CD14-positive monocyte (primary cell): ENCODE measurements around the gene ADAM8. TPM values are rescaled to one million over a fixed set of nuclear protein-coding genes. Genes with fewer than 3 reads are reported as not detected.
A peak's percentile ranks its signal among the peaks of the same experiment; 100 is the strongest.

Experiments used
- DNase-seq, 3 donors: peaks; one replicate each; pipeline ENCODE4 v3.0.0-alpha.2; 2011 to 2022
- H2AFZ ChIP-seq: 2 replicates; pipeline ENCODE4 v1.6.0; 2012; ENCODE audit warnings: mild to moderate bottlenecking, low read depth, low read length, inconsistent platforms; ENCODE audit not compliant: insufficient read depth, poor library complexity, severe bottlenecking
- H3K27ac ChIP-seq, 2 donors: 1 replicate in 1 of 2; 2 replicates in 1 of 2; pipeline ENCODE4 v1.5.1; 2012 to 2013; ENCODE audit warnings: low read length in 2 of 2, control low read depth in 1 of 2, inconsistent platforms in 1 of 2, low read depth in 1 of 2, mild to moderate bottlenecking in 1 of 2
- H3K27me3 ChIP-seq, 2 donors: one replicate each; pipeline versions ENCODE4 v1.6.0 to v1.6.1; 2011 to 2013; ENCODE audit warnings: low read length in 2 of 2; ENCODE audit not compliant: control insufficient read depth in 2 of 2, insufficient read depth in 2 of 2
- H3K36me3 ChIP-seq, 2 donors: replicated peaks in 1 of 2; 1 replicate in 1 of 2; 2 replicates in 1 of 2; pipeline versions ENCODE4 v1.5.1 to v1.6.1; 2012 to 2013; ENCODE audit warnings: low read length in 2 of 2, control low read depth in 1 of 2, inconsistent platforms in 1 of 2, mild to moderate bottlenecking in 1 of 2; ENCODE audit not compliant: insufficient read depth in 2 of 2, control insufficient read depth in 1 of 2
- H3K4me1 ChIP-seq, 2 donors: 1 replicate in 1 of 2; 2 replicates in 1 of 2; pipeline versions ENCODE4 v1.5.1 to v1.6.1; 2012 to 2013; ENCODE audit warnings: low read length in 2 of 2, control low read depth in 1 of 2, inconsistent platforms in 1 of 2, mild to moderate bottlenecking in 1 of 2, moderate library complexity in 1 of 2; ENCODE audit not compliant: insufficient read depth in 2 of 2, control insufficient read depth in 1 of 2
- H3K4me2 ChIP-seq: replicated peaks from 2 replicates; pipeline ENCODE3; 2012; ENCODE audit warnings: low read length, moderate library complexity, mild to moderate bottlenecking; ENCODE audit not compliant: poor library complexity, severe bottlenecking; ENCODE audit errors: extremely low read depth
- H3K4me3 ChIP-seq, 3 experiments: fragments of 200-600 bp in 1 of 3; sonication (generic) in 1 of 3; replicated peaks in 1 of 3; 1 replicate in 2 of 3; 2 replicates in 1 of 3; pipeline ENCODE4 v1.5.1; 2011 to 2013; ENCODE audit warnings: low read length in 3 of 3, mild to moderate bottlenecking in 3 of 3, control low read depth in 2 of 3, low read depth in 2 of 3, inconsistent platforms in 1 of 3, moderate library complexity in 1 of 3
- H3K79me2 ChIP-seq: 2 replicates; pipeline ENCODE4 v1.6.0; 2012; ENCODE audit warnings: mild to moderate bottlenecking, control low read depth, inconsistent platforms, low read length, moderate library complexity; ENCODE audit not compliant: insufficient read depth
- H3K9ac ChIP-seq: 2 replicates; pipeline ENCODE4 v1.6.0; 2017; ENCODE audit warnings: low read length, mild to moderate bottlenecking; ENCODE audit not compliant: insufficient read depth, poor library complexity, severe bottlenecking
- H3K9me3 ChIP-seq, 2 donors: replicated peaks in 1 of 2; 1 replicate in 1 of 2; 2 replicates in 1 of 2; pipeline versions ENCODE4 v1.5.1 to v1.6.1; 2012 to 2013; ENCODE audit warnings: low read length in 2 of 2, control low read depth in 1 of 2; ENCODE audit not compliant: control insufficient read depth in 1 of 2, insufficient read depth in 1 of 2
- H4K20me1 ChIP-seq: 2 replicates; pipeline ENCODE4 v1.6.0; 2012; ENCODE audit warnings: mild to moderate bottlenecking, low read length, control low read depth, moderate library complexity; ENCODE audit not compliant: insufficient read depth
- H3K27ac Mint-ChIP-seq, 7 donors: one replicate each; pipeline ENCODE4 v1.8.0; 2020; ENCODE audit warnings: mild to moderate bottlenecking in 7 of 7, mixed read lengths in 7 of 7, moderate library complexity in 6 of 7, inconsistent platforms in 2 of 7
- H3K27me3 Mint-ChIP-seq, 3 donors: one replicate each; pipeline ENCODE4 v1.8.0; 2021 to 2022; ENCODE audit warnings: low read depth in 3 of 3, mild to moderate bottlenecking in 3 of 3, mixed read lengths in 3 of 3, moderate library complexity in 3 of 3, inconsistent platforms in 1 of 3
- H3K36me3 Mint-ChIP-seq, 2 donors: one replicate each; pipeline ENCODE4 v1.8.0; 2020; ENCODE audit warnings: mixed read lengths in 2 of 2, inconsistent platforms in 1 of 2, mild to moderate bottlenecking in 1 of 2
- H3K4me1 Mint-ChIP-seq: one replicate; pipeline ENCODE4 v1.8.0; 2020; ENCODE audit warnings: mild to moderate bottlenecking, mixed read lengths
- H3K4me3 Mint-ChIP-seq, 2 donors: one replicate each; pipeline ENCODE4 v1.8.0; 2020; ENCODE audit warnings: mild to moderate bottlenecking in 2 of 2, mixed read lengths in 2 of 2, moderate library complexity in 1 of 2
- H3K9me3 Mint-ChIP-seq, 7 donors: one replicate each; pipeline ENCODE4 v1.8.0; 2020 to 2022; ENCODE audit warnings: mixed read lengths in 7 of 7, mild to moderate bottlenecking in 6 of 7, moderate library complexity in 6 of 7, inconsistent platforms in 2 of 7
- WGBS: methylation state at CpG from one replicate; pipeline ENCODE4 v1.1.5; 2013; ENCODE audit warnings: missing lambda C conversion rate; ENCODE audit not compliant: insufficient coverage; 5-methylcytosine and 5-hydroxymethylcytosine counted together
- intact Hi-C, 2 donors: fragments of 100-400 bp; cut with micrococcal nuclease; formaldehyde crosslinking; loops; one replicate each; pipeline versions ENCODE4 v1.15.0 to v1.15.1; 2023
- polyA plus RNA-seq, 3 donors: library from polyadenylated mRNA; depleted of rRNA in 1 of 3; unstranded in 2 of 3; stranded (reverse) in 1 of 3; fragments of 300-500 nt in 2 of 3; fragments of >200 nt in 1 of 3; fragmentation: Illumina TruSeq in 2 of 3; gene quantifications; 1 replicate in 2 of 3; 2 replicates in 1 of 3; pipeline ENCODE4 v1.2.3, GENCODE V29; 2012 to 2021
- TF ChIP-seq, protein P1 (sequence below): fragments of 200-600 bp; IDR thresholded peaks from one replicate; pipeline ENCODE4 v1.8.0; 2022; ENCODE audit warnings: antibody characterized with exemption, mild to moderate bottlenecking

The ADAM8 gene
- polyA plus RNA-seq, 3 donors, result 32.7 to 228 (median 72.8) TPM

DNA sequence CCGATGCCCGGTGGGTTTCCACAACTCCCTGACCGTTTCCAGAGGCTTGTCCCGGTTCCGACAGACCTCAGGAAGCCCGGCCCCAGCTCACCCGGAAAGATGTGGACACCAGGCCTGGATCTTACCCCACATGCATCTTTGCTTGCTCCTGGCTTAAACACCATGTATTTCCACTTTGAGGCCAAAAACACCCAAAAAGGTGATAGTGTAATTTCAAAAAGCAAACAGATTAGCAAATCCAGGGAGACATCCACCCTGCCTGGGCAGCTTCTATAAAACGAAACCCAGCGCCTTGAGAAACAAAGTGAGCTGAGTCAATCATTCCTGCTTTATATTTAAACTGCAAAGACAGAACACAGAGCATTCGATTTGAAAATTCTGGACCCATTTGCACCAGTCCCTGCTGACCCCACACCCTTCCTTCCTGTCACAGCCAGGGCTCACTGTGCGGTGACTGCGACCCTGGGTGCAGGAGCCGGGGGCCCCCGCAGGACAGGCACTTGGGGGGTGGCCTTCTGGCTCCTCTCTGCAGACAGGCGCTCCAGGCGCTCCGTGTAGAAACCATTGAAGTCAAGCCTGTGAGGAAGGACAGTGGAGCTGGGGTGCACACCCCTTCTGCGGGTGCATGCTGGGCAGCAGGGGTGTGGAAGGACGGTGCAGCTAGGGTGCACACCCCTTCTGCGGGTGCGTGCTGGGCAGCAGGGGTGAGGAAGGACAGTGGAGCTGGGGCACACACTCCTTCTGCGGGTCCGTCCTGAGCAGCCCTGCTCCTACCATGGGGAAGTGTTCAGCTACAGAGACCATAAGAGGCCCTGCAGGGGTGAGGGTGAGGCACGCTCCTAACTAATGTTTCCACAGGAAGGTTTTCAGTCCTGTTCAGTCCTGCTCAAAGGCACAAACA, 2.9 kb upstream of the ADAM8 start:
- peaks cover 19% of the 10 kb centered on the region for H4K20me1 ChIP-seq
- H3K9ac ChIP-seq, result peak overlapping the region; percentile 97
- Mint-ChIP-seq H3K27me3 (peaks cover 0 to 14% (median 2%) of the 10 kb centered on the region in 3 donors), H3K27ac (peak overlapping the region; percentile 99 to 100 (median 100)), H3K4me1 (peaks cover 56% of the 10 kb centered on the region), H3K9me3 (peaks cover 0 to 2% (median 0%) of the 10 kb centered on the region in 7 donors), H3K36me3 (peaks cover 42 to 47% of the 10 kb centered on the region in 2 donors), H3K4me3 (peak overlapping the region; percentile 68 to 91)
- no peaks in the 10 kb centered on the region for H3K27me3 ChIP-seq
- peak overlapping the region in 2 of 3 experiments; percentile 21 to 94 for H3K4me3 ChIP-seq
- peak; percentile 59 to 74 (median 59) for DNase-seq
- H2AFZ ChIP-seq, result no peak overlapping the region
- H3K36me3 ChIP-seq, result peaks cover 35 to 41% of the 10 kb centered on the region in 2 donors
- TF ChIP-seq, protein P1, sequence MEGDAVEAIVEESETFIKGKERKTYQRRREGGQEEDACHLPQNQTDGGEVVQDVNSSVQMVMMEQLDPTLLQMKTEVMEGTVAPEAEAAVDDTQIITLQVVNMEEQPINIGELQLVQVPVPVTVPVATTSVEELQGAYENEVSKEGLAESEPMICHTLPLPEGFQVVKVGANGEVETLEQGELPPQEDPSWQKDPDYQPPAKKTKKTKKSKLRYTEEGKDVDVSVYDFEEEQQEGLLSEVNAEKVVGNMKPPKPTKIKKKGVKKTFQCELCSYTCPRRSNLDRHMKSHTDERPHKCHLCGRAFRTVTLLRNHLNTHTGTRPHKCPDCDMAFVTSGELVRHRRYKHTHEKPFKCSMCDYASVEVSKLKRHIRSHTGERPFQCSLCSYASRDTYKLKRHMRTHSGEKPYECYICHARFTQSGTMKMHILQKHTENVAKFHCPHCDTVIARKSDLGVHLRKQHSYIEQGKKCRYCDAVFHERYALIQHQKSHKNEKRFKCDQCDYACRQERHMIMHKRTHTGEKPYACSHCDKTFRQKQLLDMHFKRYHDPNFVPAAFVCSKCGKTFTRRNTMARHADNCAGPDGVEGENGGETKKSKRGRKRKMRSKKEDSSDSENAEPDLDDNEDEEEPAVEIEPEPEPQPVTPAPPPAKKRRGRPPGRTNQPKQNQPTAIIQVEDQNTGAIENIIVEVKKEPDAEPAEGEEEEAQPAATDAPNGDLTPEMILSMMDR, result no peak
- H3K4me1 ChIP-seq, result peaks cover 66 to 71% of the 10 kb centered on the region in 2 donors
- H3K9me3 ChIP-seq, result no peaks in the 10 kb centered on the region
- H3K27ac ChIP-seq, result peak overlapping the region; percentile 96 to 99
- peaks cover 26% of the 10 kb centered on the region for H3K79me2 ChIP-seq
- H3K4me2 ChIP-seq, result peak overlapping the region; percentile 99
- intact Hi-C loops, result loop anchor here (2.0 kb wide), 3 partner anchors 13 to 29 kb away; partner anchors contain the start of genes TUBGCP2 (in 1 of the 2) and ZNF511 (in 1 of the 2)
- 20% methylated on average over 22 of the region's 24 CpGs for WGBS

DNA sequence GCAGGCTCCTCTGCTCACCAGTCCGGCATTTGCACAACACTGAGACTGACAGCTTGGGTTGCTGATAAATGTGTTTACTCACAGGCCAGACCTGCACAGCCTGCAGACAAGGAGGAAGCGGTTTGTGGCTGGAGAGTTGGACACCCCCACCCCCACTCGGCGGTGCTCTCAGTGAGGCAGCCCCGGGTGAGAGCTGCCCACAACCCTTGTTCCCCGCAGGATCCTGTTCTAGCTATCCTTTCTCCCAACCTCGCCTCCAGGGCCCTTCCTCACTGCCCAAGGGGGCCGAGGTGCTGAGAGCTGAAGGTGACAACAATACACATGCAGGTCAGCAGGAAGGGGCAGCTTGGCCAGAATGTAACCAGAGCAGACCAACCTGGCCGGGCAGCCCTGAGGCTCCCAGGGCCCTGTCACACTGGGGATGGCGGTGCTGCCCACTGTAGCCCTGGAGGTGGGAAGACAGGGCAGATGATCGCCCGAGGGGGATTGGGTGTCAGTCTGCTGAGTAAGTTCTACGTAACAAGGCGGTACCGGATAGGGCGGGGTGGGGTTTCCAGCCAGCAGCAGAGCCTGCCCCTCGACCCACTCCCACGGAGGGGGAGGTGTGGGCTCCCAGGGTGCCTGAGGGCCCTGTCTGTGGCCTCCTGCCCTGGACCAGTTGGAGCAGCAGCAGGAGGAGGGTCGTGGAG, 2.1 kb upstream of the ADAM8 start:
- Mint-ChIP-seq H3K9me3 (peaks cover 0 to 2% (median 0%) of the 10 kb centered on the region in 7 donors), H3K4me3 (peak overlapping the region; percentile 83 to 91), H3K36me3 (peaks cover 34 to 39% of the 10 kb centered on the region in 2 donors), H3K27me3 (peaks cover 0 to 14% (median 2%) of the 10 kb centered on the region in 3 donors), H3K4me1 (peaks cover 57% of the 10 kb centered on the region), H3K27ac (peak overlapping the region; percentile 99 to 100 (median 100))
- intact Hi-C loops, result loop anchor here (2.0 kb wide), 3 partner anchors 14 to 30 kb away; partner anchors contain the start of genes TUBGCP2 (in 1 of the 2) and ZNF511 (in 1 of the 2)
- Histone ChIP-seq H3K27me3 (no peaks in the 10 kb centered on the region), H3K4me2 (peak overlapping the region; percentile 99), H3K9ac (peak overlapping the region; percentile 97), H3K9me3 (no peaks in the 10 kb centered on the region), H3K4me3 (peak overlapping the region in 2 of 3 experiments; percentile 21 to 94), H3K4me1 (peaks cover 73 to 78% of the 10 kb centered on the region in 2 donors), H3K36me3 (peaks cover 30 to 36% of the 10 kb centered on the region in 2 donors), H3K79me2 (peaks cover 32% of the 10 kb centered on the region), H4K20me1 (peaks cover 24% of the 10 kb centered on the region), H2AFZ (no peak overlapping the region), H3K27ac (peak overlapping the region; percentile 96 to 99)
- TF ChIP-seq, protein P1, result no peak
- DNase-seq, result peak; percentile 96 to 98 (median 97)
- 4% methylated on average over 5 of the region's 19 CpGs for WGBS
